ENCODE results near the gene NLRP7.

GRCh38 chr19:54952591-54953344 lies 5.4 kb upstream of the NLRP7 start:
- TF ChIP-seq POLR2A (IDR thresholded peaks at IDR 0.05; ENCODE audit: low read depth, low read length) (no peak), POLR2AphosphoS5 (IDR thresholded peaks at IDR 0.05; ENCODE audit: low read depth, low read length) (no peak), TAF1 (IDR thresholded peaks at IDR 0.05; ENCODE audit: borderline replicate concordance, low read depth, low read length) (no peak)
